ENCODE results near the gene SGTB.
"Not testable (repeated sequence)": the region's sequence is repeated elsewhere in the genome, so short reads cannot be mapped to it uniquely, and the experiment has no call there.

The SGTB gene

GRCh38 chr5:65695162-65695755 is 26.6 kb downstream of the SGTB start:
- Histone ChIP-seq H3K4me3 (ENCODE audit: low read depth in 1 of 2, low read length in 1 of 2) (no peak overlapping the region), H3K4me1 (ENCODE audit: control insufficient read depth in 1 of 2, insufficient read depth in 1 of 2, low read depth in 1 of 2, low read length in 1 of 2) (no peaks in the 10 kb centered on the region), H3K9me3 (no peaks in the 10 kb centered on the region), H3K27ac (no peak overlapping the region), H3K36me3 (peaks cover 50% of the 10 kb centered on the region), H3K27me3 (no peaks in the 10 kb centered on the region)
- TF ChIP-seq CTCF (IDR thresholded peaks at IDR 0.05), result no peak

- Histone ChIP-seq H3K4me1 (ENCODE audit: control insufficient read depth in 1 of 2, insufficient read depth in 1 of 2, low read depth in 1 of 2, low read length in 1 of 2) (no peaks in the 10 kb centered on the region), H3K27me3 (no peaks in the 10 kb centered on the region), H3K36me3 (peaks cover 40% of the 10 kb centered on the region), H3K9me3 (no peaks in the 10 kb centered on the region), H3K4me3 (ENCODE audit: low read depth in 1 of 2, low read length in 1 of 2) (no peak overlapping the region), H3K27ac (no peak overlapping the region)
- TF ChIP-seq CTCF (IDR thresholded peaks at IDR 0.05), result no peak
These were observed 28.8 kb downstream of the SGTB start for GRCh38 chr5:65693121-65693520.

- H3K27me3 ChIP-seq, result no peaks in the 10 kb centered on the region
- H3K27ac ChIP-seq, result no peak overlapping the region
- no peaks in the 10 kb centered on the region for H3K9me3 ChIP-seq
- H3K36me3 ChIP-seq, result peaks cover 55% of the 10 kb centered on the region
- no peaks in the 10 kb centered on the region for H3K4me1 ChIP-seq (ENCODE audit: control insufficient read depth in 1 of 2, insufficient read depth in 1 of 2, low read depth in 1 of 2, low read length in 1 of 2)
- no peak for TF ChIP-seq CTCF (IDR thresholded peaks at IDR 0.05)
- no peak overlapping the region for H3K4me3 ChIP-seq (ENCODE audit: low read depth in 1 of 2, low read length in 1 of 2)
These were observed 39.8 kb downstream of the SGTB start for GRCh38 chr5:65682148-65682547.

- not testable (repeated sequence) for H3K27me3 ChIP-seq, H3K9me3 ChIP-seq
- H3K4me1 ChIP-seq (ENCODE audit: control insufficient read depth in 1 of 2, insufficient read depth in 1 of 2, low read depth in 1 of 2, low read length in 1 of 2), result peaks cover 41 to 47% of the 10 kb centered on the region in 2 experiments
- peak overlapping the region; percentile 12 to 17 for H3K4me3 ChIP-seq (ENCODE audit: low read depth in 1 of 2, low read length in 1 of 2)
- H3K36me3 ChIP-seq, result peaks cover 36% of the 10 kb centered on the region
- H3K27ac ChIP-seq, result peak overlapping the region; percentile 84
These were observed 45.9 kb downstream of the SGTB start for GRCh38 chr5:65676056-65676455.

- no peaks in the 10 kb centered on the region for H3K27me3 ChIP-seq
- H3K36me3 ChIP-seq, result peaks cover 36% of the 10 kb centered on the region
- H3K4me3 ChIP-seq (ENCODE audit: low read depth in 1 of 2, low read length in 1 of 2), result no peak overlapping the region
- H3K27ac ChIP-seq, result peak overlapping the region; percentile 84
- H3K4me1 ChIP-seq (ENCODE audit: control insufficient read depth in 1 of 2, insufficient read depth in 1 of 2, low read depth in 1 of 2, low read length in 1 of 2), result peaks cover 41 to 47% of the 10 kb centered on the region in 2 experiments
- no peak for TF ChIP-seq CTCF (IDR thresholded peaks at IDR 0.05)
- H3K9me3 ChIP-seq, result no peaks in the 10 kb centered on the region
These were observed 47.2 kb downstream of the SGTB start for GRCh38 chr5:65674749-65675148.

GRCh38 chr5:65672796-65673195 is 49.1 kb downstream of the SGTB start:
- H3K36me3 ChIP-seq, result peaks cover 38% of the 10 kb centered on the region
- peak overlapping the region; percentile 77 for H3K27ac ChIP-seq
- H3K9me3 ChIP-seq, result no peaks in the 10 kb centered on the region
- H3K27me3 ChIP-seq, result no peaks in the 10 kb centered on the region
- H3K4me1 ChIP-seq (ENCODE audit: control insufficient read depth in 1 of 2, insufficient read depth in 1 of 2, low read depth in 1 of 2, low read length in 1 of 2), result peaks cover 41 to 47% of the 10 kb centered on the region in 2 experiments
- no peak overlapping the region for H3K4me3 ChIP-seq (ENCODE audit: low read depth in 1 of 2, low read length in 1 of 2)
- no peak for TF ChIP-seq CTCF (IDR thresholded peaks at IDR 0.05)

Measured in neutrophil (primary cell).